GM12892 (cell line): ENCODE data around the gene HARS1.

Experiments used
- POLR2AphosphoS5 ChIP-seq: IDR thresholded peaks from 2 replicates; pipeline ENCODE4 v1.6.1; 2011; ENCODE audit warnings: low read depth, low read length, control low read depth
- TAF1 ChIP-seq: IDR thresholded peaks from 2 replicates; pipeline ENCODE4 v1.6.1; 2011; ENCODE audit warnings: low read depth, mild to moderate bottlenecking, control low read depth, low read length, borderline replicate concordance

DNA sequence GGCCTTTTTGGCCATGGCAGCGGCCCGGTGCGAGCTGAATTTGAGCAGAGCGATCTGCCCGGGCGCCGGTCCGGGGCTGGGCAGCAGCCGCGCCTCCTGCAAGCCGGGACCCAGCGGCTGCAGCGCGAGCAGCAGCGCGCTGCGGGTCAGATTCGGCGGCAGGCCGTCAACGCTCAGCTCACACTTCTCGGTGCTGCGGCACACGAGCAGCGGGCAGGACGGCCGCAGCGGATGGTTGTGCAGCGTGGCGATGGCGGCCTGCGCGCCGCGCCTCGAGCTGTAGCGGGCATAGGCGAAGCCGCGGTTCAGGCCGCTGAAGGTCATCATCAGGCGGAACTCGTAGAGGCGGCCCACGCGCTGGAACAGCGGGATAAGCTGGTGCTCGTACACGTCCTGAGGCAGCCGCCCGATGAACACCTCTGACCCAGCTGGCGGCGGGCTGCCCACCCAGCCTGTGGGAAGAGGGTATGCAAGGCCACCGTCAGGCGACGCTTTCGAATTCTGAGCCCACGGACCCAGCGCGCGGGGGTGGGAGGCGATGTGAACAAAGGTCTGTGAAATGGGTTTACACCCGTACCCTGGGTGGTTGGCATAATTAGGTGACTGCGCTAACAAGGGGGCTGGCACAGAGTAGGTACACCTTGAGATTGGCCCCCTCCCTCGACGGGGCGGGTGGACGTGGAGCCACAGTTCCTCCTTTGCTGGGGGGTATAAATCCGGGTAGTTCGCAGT, 18.5 kb downstream of the HARS1 start:
- no peak for TF ChIP-seq POLR2AphosphoS5
- no peak for TF ChIP-seq TAF1
